Measurements from ENCODE around the gene ZNF512B.

Gene ZNF512B

DNA sequence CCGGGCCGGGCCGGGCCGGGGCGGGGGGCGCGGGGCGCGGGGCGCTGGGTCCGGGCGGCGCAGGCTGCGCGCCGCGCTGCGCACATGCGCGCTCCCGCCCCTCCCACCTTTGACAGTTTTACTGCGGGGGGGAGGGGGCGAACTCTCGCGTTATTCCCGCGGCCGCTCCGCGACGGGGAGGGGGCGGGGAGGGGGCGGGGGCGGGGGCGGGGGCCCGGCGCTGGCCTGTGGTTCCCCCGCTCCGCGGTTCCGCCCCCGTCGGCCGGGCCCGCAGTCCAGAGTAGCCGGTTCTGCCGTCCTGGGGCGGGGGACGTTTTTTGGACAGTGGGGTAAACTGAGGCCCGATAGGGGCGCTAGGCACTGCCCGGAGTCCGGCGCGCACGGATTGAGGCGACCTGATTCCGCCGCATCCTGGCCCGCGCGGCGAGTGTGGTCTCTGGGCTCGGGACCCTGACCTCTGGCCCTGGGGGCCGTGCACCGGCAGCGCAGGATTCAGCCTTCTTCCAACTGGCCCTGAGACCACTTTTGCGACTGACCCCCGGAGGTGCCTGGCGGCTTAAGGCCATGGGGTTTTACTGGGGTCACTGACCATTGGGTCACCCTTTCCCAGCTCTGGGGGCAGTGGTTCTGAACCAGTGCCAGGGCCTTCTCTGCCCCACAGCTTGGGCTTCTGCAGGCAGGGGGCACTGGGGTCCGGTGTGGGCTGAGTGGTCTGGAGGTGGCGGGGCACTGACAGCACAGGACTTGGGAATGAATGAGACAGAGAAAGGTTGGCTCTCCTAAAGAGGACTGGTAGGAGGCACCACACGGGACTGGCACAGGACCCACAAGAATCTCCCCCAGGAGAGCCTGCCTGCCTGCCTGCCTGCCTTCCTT lies at the start of gene ZNF512B:
Gene ZNF512B, minus strand, starts transcription at position 93 of the 876 bp plus-strand sequence. CDS start 1,980 bp downstream, outside the sequence.
- peak; percentile 66 for DNase-seq

- no peak for DNase-seq
Observed at GRCh38 chr20:64015635-64016034, 45.9 kb upstream of the ZNF512B start.

GRCh38 chr20:64012385-64013154 lies 42.8 kb upstream of the ZNF512B start:
- peak; percentile 42 for DNase-seq

GRCh38 chr20:64011366-64011779 lies 41.6 kb upstream of the ZNF512B start:
- DNase-seq = no peak

DNA sequence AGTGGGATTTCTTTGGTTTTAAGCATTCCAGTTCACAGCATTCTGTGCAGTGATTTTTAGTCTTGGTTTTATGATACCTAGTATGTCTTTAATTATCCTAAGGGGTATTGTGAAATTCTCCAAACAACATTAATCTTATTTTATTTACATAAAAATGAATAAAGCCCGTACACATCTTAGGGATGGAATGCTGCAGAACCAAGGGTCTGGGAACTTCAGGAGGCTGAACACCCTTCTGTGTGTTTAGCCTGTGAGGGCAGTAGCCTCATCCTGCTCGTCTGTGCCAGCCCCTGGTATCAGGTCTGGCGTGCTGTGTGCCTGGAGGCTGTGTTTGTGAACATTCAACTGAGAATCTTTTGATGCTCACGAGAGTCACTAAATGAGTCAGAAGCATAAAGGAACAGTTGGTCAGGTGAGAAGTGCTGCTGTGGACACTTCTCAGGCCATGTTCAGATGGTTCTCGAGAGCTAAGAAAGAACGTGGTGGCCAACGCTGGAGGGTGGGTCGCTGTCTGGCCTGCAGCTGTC lies 41.0 kb upstream of the ZNF512B start:
- DNase-seq = no peak

DNA sequence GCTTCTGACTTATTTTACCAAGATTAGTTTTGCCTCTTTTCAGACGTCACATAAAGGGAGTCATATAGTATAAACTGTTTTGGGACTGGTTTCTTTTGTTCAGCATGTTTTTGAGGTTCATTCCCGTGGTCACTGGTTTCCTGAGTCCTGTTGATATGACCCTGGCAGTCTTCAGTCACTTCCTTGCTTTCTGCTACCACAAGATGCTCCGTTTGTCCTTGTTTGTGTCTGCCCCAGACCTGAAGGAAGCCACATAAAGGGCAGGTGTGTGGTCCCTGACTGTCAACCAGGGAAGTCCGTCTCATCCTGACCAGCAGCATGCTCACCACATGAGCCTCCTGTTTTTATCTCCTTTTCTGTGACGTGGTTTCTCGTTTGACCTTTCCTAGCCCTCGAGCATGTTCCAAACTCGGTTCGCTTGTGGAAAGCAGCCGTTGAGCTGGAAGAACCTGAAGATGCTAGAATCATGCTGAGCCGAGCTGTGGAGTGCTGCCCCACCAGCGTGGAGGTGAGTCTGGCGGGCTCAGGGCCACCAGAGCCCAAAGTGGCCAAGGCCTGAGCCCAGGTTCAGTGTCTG lies 40.2 kb upstream of the ZNF512B start:
- DNase-seq = no peak

- no peak for DNase-seq
Observed at GRCh38 chr20:64006902-64007301, 37.2 kb upstream of the ZNF512B start.

- DNase-seq = no peak
Observed at GRCh38 chr20:64006490-64006889, 36.8 kb upstream of the ZNF512B start.

GRCh38 chr20:64005394-64005793 lies 35.7 kb upstream of the ZNF512B start:
- DNase-seq = no peak

- DNase-seq = no peak
Observed at GRCh38 chr20:64003960-64004725, 34.4 kb upstream of the ZNF512B start.

DNA sequence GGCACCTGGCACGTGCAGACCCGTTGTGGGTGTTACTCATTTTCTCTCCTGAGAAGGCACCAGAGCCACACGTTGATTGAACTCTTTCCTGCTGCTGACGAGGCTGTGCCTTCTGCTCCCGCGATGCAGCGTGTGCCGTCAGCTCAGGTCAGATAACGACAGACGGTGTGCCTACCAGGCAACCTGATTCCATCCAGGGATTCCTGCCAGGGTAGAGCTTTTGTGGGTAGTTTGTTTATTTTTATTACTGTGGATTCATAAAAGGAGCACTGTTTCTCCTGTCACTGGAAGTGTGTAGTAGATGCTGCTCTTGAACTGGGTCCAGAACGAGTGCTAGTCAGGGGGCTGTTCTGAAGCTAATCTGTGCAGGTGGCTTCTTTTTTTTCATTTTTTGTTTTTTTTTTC lies 31.9 kb upstream of the ZNF512B start:
- no peak for DNase-seq

- DNase-seq = no peak
Observed at GRCh38 chr20:64000906-64001305, 31.2 kb upstream of the ZNF512B start.

DNA sequence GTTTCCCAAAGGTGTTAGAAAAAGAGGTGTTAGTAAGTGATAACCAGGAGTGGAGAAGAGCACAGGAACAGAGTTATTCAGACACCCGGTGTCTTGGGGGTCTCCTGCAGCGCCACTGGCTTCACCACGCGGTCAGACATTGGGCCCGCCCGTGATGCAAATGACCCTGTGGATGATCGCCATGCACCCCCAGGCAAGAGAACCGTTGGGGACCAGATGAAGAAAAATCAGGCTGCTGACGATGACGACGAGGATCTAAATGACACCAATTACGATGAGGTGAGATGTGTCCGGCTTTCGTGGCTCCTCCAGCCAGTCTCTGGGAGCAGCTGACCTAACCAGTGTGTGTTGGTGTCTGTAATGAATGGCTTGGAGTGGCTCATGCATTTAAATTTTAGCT lies 13.2 kb upstream of the ZNF512B start:
- no peak for DNase-seq

DNA sequence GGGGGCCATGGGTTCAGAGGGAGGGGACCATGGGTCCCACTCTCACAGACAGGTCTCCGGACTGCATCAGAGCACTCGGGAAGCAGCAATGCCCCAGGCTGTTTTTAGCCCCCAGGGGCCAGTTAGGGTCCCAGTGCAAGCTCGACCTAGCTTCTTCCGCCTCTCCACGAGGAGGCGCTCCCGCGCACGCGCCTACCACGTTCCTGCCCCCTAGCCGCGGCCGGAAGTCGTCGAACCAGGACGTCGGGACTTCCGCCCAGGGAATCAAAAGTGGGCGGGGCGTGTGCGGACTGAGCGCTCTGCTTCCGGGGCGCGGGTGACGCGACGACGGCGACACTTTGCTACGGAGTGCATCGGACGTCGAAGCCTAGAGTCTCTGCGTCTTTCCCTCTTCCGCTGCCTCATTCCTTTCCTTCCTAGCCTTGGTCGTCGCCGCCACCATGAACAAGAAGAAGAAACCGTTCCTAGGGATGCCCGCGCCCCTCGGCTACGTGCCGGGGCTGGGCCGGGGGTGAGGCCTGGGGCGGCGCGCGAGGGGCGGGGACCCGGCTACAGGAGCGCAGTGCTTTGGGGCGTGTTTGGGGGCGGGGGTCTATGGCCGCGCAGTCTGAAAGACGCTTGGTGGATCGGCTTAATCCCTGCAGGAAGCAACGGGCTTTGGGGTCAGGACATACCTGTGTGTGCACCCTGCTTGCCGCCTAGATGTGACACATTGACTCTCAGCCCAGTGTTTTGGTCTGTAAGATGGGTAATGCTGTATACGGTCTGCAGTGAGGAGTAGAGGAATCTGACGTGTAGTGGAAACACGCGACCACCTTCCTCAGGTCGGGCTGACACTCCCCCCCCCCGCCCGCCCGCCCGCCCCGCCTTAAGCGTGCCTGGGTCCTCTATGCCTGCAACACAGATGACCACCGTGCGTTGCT lies 11.3 kb upstream of the ZNF512B start, which contains the start of gene PRPF6:
Gene PRPF6, plus strand, starts transcription at position 327 of the 923 bp plus-strand sequence. Its CDS starts 114 bp downstream, at position 441.
- peak; percentile 95 for DNase-seq

DNA sequence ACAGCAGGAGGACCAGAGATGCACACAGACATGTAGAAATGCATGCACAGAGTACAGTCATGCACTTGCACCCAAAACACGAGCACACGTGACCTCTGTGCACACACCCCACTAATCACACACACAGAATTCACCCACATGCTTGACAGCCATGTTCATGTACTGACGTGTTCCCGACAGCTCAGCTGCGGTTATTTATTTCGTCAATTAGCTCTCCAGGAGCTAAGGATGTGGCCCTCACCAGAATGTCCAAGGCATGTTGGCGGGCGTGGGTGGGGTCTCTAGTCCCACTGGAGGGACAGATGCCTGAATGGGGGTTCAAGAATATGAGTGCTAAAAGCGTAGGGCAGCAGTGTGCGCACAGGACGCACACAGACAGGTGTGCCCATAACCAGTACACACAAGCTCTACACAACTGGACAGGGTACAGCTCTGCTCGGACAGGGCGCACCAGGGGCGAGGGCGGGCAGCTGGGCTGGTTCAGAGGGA lies 10.6 kb upstream of the ZNF512B start:
- peak; percentile 48 for DNase-seq

DNA sequence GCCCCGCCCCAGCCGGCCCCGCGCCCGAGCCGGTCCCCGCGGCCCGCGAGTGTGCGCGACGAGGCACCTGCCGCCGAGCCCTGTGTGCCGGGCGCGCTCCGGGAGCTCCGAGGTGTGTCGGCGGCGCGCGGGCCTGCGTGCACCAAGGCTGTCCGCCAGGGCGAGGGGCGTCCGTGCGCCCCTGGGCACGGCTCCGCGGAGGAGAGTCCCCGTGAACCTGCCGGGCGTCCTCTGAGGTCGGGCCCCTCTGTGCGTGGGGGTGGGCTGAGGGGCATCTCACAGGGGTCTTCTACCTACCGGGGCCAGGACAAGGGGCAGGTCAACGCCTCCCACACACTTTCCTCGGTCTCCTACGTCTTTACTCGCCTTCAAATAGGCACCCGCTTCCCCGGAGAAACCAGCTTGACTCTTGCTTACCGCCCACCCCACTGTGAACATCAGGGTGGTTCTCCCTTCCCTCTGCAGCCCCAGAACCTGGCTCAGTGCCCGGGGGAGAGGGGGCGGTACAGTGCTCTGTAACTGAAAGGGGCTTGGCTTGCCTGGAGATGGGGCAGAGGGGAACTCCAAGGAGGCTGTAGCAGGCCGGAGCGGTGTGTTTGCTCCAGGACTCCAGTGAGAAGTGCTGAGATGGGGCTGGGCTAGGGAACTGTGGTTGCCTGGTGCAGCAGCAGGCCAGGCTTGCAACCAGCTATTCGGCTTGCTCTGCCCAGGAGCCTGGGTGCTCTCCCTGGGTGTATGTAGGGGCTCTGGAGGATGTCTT lies 10.0 kb upstream of the ZNF512B start, which contains the start of gene SAMD10:
Gene SAMD10, minus strand, starts transcription at position 86 of the 760 bp plus-strand sequence. CDS start 175 bp downstream, outside the sequence.
- peak; percentile 78 for DNase-seq

DNA sequence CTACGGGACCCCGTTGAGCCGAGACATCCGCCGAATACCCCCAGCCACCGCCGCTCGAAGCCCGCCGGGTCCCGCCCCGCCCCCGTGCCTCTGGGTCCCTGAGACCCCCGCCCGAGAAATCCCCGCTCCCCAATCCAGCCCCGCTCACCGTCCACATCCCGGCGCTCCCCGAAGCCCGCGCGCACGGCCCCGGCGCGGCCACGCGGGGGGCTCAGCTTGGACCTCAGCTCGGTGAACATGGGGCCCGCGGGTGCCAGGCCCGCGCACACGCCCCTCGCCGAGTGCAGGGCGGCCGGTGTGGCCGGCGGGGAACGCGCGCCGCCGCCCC lies 9.5 kb upstream of the ZNF512B start:
- peak; percentile 6 for DNase-seq

DNA sequence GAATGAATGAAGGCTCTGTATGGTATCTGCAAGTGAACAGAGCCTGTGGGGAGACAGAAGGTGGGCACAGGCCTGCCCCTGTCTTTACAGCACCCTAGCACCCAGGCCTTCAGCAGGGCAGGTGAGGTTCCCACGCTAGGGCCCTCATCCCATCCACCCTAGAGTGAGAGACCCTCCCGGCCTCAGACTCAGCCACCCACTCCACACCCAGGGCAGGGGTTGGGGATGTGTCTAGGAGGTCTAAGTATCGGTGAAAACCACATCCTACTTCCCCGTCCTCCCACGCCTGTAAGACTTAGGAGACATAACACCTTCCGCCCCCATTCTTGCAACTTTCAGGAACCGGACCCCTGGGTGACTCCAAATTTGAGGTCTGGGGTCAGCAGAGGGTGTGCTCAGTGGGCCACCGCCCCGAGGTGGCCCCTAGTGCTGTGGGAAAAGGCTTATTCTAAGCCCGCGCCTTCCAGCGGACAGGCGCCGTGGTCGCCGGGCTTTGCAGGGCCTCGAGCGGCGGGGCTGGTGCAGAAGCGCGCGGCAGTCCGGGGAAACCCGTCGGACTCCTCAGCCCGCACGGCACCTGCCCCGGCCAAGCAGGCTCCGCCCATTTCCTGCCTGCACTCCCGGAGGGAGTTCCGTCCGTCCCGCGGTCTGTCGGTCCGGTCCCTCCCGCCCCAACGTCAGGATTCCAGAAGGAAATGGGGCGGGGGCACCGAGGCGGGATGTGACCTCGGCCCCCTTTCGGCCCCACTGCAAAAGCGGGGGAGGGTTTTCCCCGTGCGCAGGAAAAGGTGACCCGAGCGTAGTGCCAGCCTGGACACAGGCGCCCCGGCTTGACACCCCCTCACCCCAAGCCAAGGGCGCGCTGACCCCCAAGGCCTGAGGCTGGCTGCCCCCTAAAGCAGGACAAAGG lies 8.8 kb upstream of the ZNF512B start:
- DNase-seq = peak; percentile 64

DNA sequence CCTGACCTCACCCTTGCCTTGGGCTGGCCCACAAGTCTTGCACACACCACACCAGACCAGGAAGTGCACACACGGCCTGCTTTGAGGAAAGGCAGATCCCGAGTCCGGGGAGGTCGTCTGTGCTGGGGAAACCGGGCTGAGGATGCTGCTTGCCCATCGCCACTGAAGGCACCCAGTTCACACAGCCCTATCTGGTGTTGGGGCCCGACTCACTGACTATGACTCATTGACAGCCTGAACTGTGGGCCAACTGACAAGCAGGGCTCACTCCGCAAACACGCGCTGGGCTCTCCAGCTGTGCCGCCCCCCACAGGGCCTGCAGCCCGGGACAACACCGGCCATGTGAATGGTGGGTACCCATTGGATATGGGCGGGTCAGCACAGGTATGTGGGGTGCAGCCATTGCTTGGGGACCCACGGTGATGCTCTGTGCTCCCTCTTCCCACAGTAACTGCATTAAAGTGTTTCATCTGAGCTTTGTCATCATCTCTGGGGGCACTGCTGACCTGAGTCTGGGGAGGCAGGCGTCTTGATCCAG lies 8.1 kb upstream of the ZNF512B start:
- peak; percentile 49 for DNase-seq

All from CD4-positive, alpha-beta T cell treated with Interleukin-21 for 1 hour (primary cell).